ENCODE results near the gene PTPRN2.

PTPRN2 gene

GRCh38 chr7:157945401-157945800, 642.2 kb downstream of the PTPRN2 start:
- no peak overlapping the region for H3K9ac ChIP-seq (ENCODE audit: low read length)
- H3K4me3 ChIP-seq (ENCODE audit: low read length) = no peak overlapping the region
- DNase-seq = no peak
- H3K4me1 ChIP-seq (ENCODE audit: control insufficient read depth, low read depth, low read length) = no peaks in the 10 kb centered on the region
- no peaks in the 10 kb centered on the region for H3K27me3 ChIP-seq (ENCODE audit: insufficient read depth, low read length, poor library complexity)
- no peak overlapping the region for H4K8ac ChIP-seq (ENCODE audit: low read depth, low read length)
- H3K23ac ChIP-seq (ENCODE audit: low read length) = no peak overlapping the region
- H4K5ac ChIP-seq (ENCODE audit: low read length) = no peak overlapping the region
- no peak overlapping the region for H3K4ac ChIP-seq (ENCODE audit: low read depth, low read length)
- H3K56ac ChIP-seq (ENCODE audit: low read length) = no peak overlapping the region
- no peak overlapping the region for H3K18ac ChIP-seq (ENCODE audit: low read length)
- no peak overlapping the region for H2AK5ac ChIP-seq (ENCODE audit: low read length)
- WGBS (ENCODE audit: extremely low coverage, insufficient coverage, low lambda C conversion rate) = no CpG with 5 or more reads among the region's 19 CpGs
- no peaks in the 10 kb centered on the region for H3K79me2 ChIP-seq (ENCODE audit: control insufficient read depth, insufficient read depth, low read length)
- H3K79me1 ChIP-seq (ENCODE audit: low read length) = no peaks in the 10 kb centered on the region
- no peak overlapping the region for H2BK15ac ChIP-seq (replicated peaks; ENCODE audit: low read depth)
- H3K27ac ChIP-seq (ENCODE audit: low read depth, low read length) = no peak overlapping the region
- no peaks in the 10 kb centered on the region for H3K36me3 ChIP-seq (ENCODE audit: control insufficient read depth, insufficient read depth, low read length)
- H2BK120ac ChIP-seq (ENCODE audit: low read depth, low read length) = no peak overlapping the region
- H3K4me2 ChIP-seq (ENCODE audit: low read length) = no peak overlapping the region
- H2BK5ac ChIP-seq (ENCODE audit: low read length) = no peak overlapping the region

- H2BK120ac ChIP-seq (ENCODE audit: low read depth, low read length) = no peak overlapping the region
- no peaks in the 10 kb centered on the region for H3K79me2 ChIP-seq (ENCODE audit: control insufficient read depth, insufficient read depth, low read length)
- H3K79me1 ChIP-seq (ENCODE audit: low read length) = no peaks in the 10 kb centered on the region
- H3K4me2 ChIP-seq (ENCODE audit: low read length) = no peak overlapping the region
- no peak overlapping the region for H3K9ac ChIP-seq (ENCODE audit: low read length)
- no peak overlapping the region for H2AK5ac ChIP-seq (ENCODE audit: low read length)
- no peak overlapping the region for H2BK5ac ChIP-seq (ENCODE audit: low read length)
- no peak overlapping the region for H4K5ac ChIP-seq (ENCODE audit: low read length)
- no peak overlapping the region for H3K4me3 ChIP-seq (ENCODE audit: low read length)
- H3K56ac ChIP-seq (ENCODE audit: low read length) = no peak overlapping the region
- H3K23ac ChIP-seq (ENCODE audit: low read length) = no peak overlapping the region
- H3K27ac ChIP-seq (ENCODE audit: low read depth, low read length) = no peak overlapping the region
- no peak overlapping the region for H3K18ac ChIP-seq (ENCODE audit: low read length)
- H3K4me1 ChIP-seq (ENCODE audit: control insufficient read depth, low read depth, low read length) = no peaks in the 10 kb centered on the region
- no peaks in the 10 kb centered on the region for H3K27me3 ChIP-seq (ENCODE audit: insufficient read depth, low read length, poor library complexity)
- no peak overlapping the region for H2BK15ac ChIP-seq (replicated peaks; ENCODE audit: low read depth)
- WGBS (ENCODE audit: extremely low coverage, insufficient coverage, low lambda C conversion rate) = no CpG with 5 or more reads among the region's 10 CpGs
- no peak overlapping the region for H3K4ac ChIP-seq (ENCODE audit: low read depth, low read length)
- H3K36me3 ChIP-seq (ENCODE audit: control insufficient read depth, insufficient read depth, low read length) = no peaks in the 10 kb centered on the region
- DNase-seq = no peak
- H4K8ac ChIP-seq (ENCODE audit: low read depth, low read length) = no peak overlapping the region
Measured at GRCh38 chr7:157944734-157945291, 642.8 kb downstream of the PTPRN2 start.

DNA sequence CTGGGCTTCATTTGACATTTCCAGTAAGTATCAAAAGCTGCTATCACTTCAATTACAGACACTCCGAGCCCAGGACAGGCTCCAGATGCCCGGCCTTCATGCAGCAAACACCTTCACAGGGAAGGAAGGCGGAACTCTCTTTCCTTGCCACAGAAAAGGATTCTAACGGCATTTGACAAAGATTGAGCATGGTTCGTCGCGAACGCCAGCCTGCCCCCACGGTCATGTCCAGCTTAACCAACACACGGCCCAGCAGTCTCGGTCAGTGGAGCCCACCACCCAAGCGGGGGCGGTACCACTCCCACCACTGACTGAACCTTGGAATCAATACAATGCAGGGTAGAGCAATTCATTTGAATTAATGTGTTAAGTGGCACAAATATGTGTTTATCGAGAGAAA, 643.6 kb downstream of the PTPRN2 start:
- no peak overlapping the region for H2BK120ac ChIP-seq (ENCODE audit: low read depth, low read length)
- no CpG with 5 or more reads among the region's 14 CpGs for WGBS (ENCODE audit: extremely low coverage, insufficient coverage, low lambda C conversion rate)
- H3K4me3 ChIP-seq (ENCODE audit: low read length) = no peak overlapping the region
- H3K36me3 ChIP-seq (ENCODE audit: control insufficient read depth, insufficient read depth, low read length) = no peaks in the 10 kb centered on the region
- no peak overlapping the region for H3K4me2 ChIP-seq (ENCODE audit: low read length)
- H2AK5ac ChIP-seq (ENCODE audit: low read length) = no peak overlapping the region
- no peak overlapping the region for H4K8ac ChIP-seq (ENCODE audit: low read depth, low read length)
- no peaks in the 10 kb centered on the region for H3K4me1 ChIP-seq (ENCODE audit: control insufficient read depth, low read depth, low read length)
- H3K27ac ChIP-seq (ENCODE audit: low read depth, low read length) = no peak overlapping the region
- H3K27me3 ChIP-seq (ENCODE audit: insufficient read depth, low read length, poor library complexity) = no peaks in the 10 kb centered on the region
- DNase-seq = no peak
- H3K23ac ChIP-seq (ENCODE audit: low read length) = no peak overlapping the region
- no peak overlapping the region for H3K56ac ChIP-seq (ENCODE audit: low read length)
- H3K9ac ChIP-seq (ENCODE audit: low read length) = no peak overlapping the region
- H2BK15ac ChIP-seq (replicated peaks; ENCODE audit: low read depth) = no peak overlapping the region
- no peaks in the 10 kb centered on the region for H3K79me2 ChIP-seq (ENCODE audit: control insufficient read depth, insufficient read depth, low read length)
- H3K4ac ChIP-seq (ENCODE audit: low read depth, low read length) = no peak overlapping the region
- no peak overlapping the region for H3K18ac ChIP-seq (ENCODE audit: low read length)
- H4K5ac ChIP-seq (ENCODE audit: low read length) = no peak overlapping the region
- H2BK5ac ChIP-seq (ENCODE audit: low read length) = no peak overlapping the region
- no peaks in the 10 kb centered on the region for H3K79me1 ChIP-seq (ENCODE audit: low read length)

GRCh38 chr7:157943561-157943960, 644.1 kb downstream of the PTPRN2 start:
- no peak for DNase-seq
- no peak overlapping the region for H2AK5ac ChIP-seq (ENCODE audit: low read length)
- no peak overlapping the region for H3K23ac ChIP-seq (ENCODE audit: low read length)
- H3K9ac ChIP-seq (ENCODE audit: low read length) = no peak overlapping the region
- no peak overlapping the region for H3K4ac ChIP-seq (ENCODE audit: low read depth, low read length)
- no peak overlapping the region for H2BK5ac ChIP-seq (ENCODE audit: low read length)
- no peak overlapping the region for H2BK15ac ChIP-seq (replicated peaks; ENCODE audit: low read depth)
- H3K56ac ChIP-seq (ENCODE audit: low read length) = no peak overlapping the region
- no peaks in the 10 kb centered on the region for H3K79me2 ChIP-seq (ENCODE audit: control insufficient read depth, insufficient read depth, low read length)
- H3K4me3 ChIP-seq (ENCODE audit: low read length) = no peak overlapping the region
- H3K36me3 ChIP-seq (ENCODE audit: control insufficient read depth, insufficient read depth, low read length) = no peaks in the 10 kb centered on the region
- WGBS (ENCODE audit: extremely low coverage, insufficient coverage, low lambda C conversion rate) = no CpG with 5 or more reads among the region's 6 CpGs
- H3K4me1 ChIP-seq (ENCODE audit: control insufficient read depth, low read depth, low read length) = no peaks in the 10 kb centered on the region
- no peak overlapping the region for H2BK120ac ChIP-seq (ENCODE audit: low read depth, low read length)
- H3K27ac ChIP-seq (ENCODE audit: low read depth, low read length) = no peak overlapping the region
- no peak overlapping the region for H4K5ac ChIP-seq (ENCODE audit: low read length)
- no peak overlapping the region for H4K8ac ChIP-seq (ENCODE audit: low read depth, low read length)
- no peak overlapping the region for H3K4me2 ChIP-seq (ENCODE audit: low read length)
- H3K18ac ChIP-seq (ENCODE audit: low read length) = no peak overlapping the region
- H3K27me3 ChIP-seq (ENCODE audit: insufficient read depth, low read length, poor library complexity) = no peaks in the 10 kb centered on the region
- no peaks in the 10 kb centered on the region for H3K79me1 ChIP-seq (ENCODE audit: low read length)

GRCh38 chr7:157941210-157941609, 646.4 kb downstream of the PTPRN2 start:
- H3K27ac ChIP-seq (ENCODE audit: low read depth, low read length) = no peak overlapping the region
- H3K18ac ChIP-seq (ENCODE audit: low read length) = no peak overlapping the region
- H2BK5ac ChIP-seq (ENCODE audit: low read length) = no peak overlapping the region
- no peak overlapping the region for H2AK5ac ChIP-seq (ENCODE audit: low read length)
- no peak overlapping the region for H3K9ac ChIP-seq (ENCODE audit: low read length)
- no peaks in the 10 kb centered on the region for H3K4me1 ChIP-seq (ENCODE audit: control insufficient read depth, low read depth, low read length)
- H4K8ac ChIP-seq (ENCODE audit: low read depth, low read length) = no peak overlapping the region
- no peak overlapping the region for H2BK15ac ChIP-seq (replicated peaks; ENCODE audit: low read depth)
- WGBS (ENCODE audit: extremely low coverage, insufficient coverage, low lambda C conversion rate) = no CpG with 5 or more reads among the region's 4 CpGs
- no peaks in the 10 kb centered on the region for H3K27me3 ChIP-seq (ENCODE audit: insufficient read depth, low read length, poor library complexity)
- H4K5ac ChIP-seq (ENCODE audit: low read length) = no peak overlapping the region
- H3K36me3 ChIP-seq (ENCODE audit: control insufficient read depth, insufficient read depth, low read length) = no peaks in the 10 kb centered on the region
- H3K79me1 ChIP-seq (ENCODE audit: low read length) = no peaks in the 10 kb centered on the region
- H3K79me2 ChIP-seq (ENCODE audit: control insufficient read depth, insufficient read depth, low read length) = no peaks in the 10 kb centered on the region
- no peak overlapping the region for H3K4ac ChIP-seq (ENCODE audit: low read depth, low read length)
- H3K4me3 ChIP-seq (ENCODE audit: low read length) = no peak overlapping the region
- no peak overlapping the region for H3K56ac ChIP-seq (ENCODE audit: low read length)
- DNase-seq = no peak
- H2BK120ac ChIP-seq (ENCODE audit: low read depth, low read length) = no peak overlapping the region
- H3K4me2 ChIP-seq (ENCODE audit: low read length) = no peak overlapping the region
- H3K23ac ChIP-seq (ENCODE audit: low read length) = no peak overlapping the region

- Histone ChIP-seq H3K23ac (ENCODE audit: low read length) (no peak overlapping the region), H3K4me3 (ENCODE audit: low read length) (no peak overlapping the region), H3K79me2 (ENCODE audit: control insufficient read depth, insufficient read depth, low read length) (no peaks in the 10 kb centered on the region), H3K9ac (ENCODE audit: low read length) (no peak overlapping the region), H2BK15ac (replicated peaks; ENCODE audit: low read depth) (no peak overlapping the region), H2BK120ac (ENCODE audit: low read depth, low read length) (no peak overlapping the region), H2BK5ac (ENCODE audit: low read length) (no peak overlapping the region), H3K56ac (ENCODE audit: low read length) (no peak overlapping the region), H3K4ac (ENCODE audit: low read depth, low read length) (no peak overlapping the region), H3K27ac (ENCODE audit: low read depth, low read length) (no peak overlapping the region), H3K4me2 (ENCODE audit: low read length) (no peak overlapping the region), H3K27me3 (ENCODE audit: insufficient read depth, low read length, poor library complexity) (no peaks in the 10 kb centered on the region), H2AK5ac (ENCODE audit: low read length) (no peak overlapping the region), H3K79me1 (ENCODE audit: low read length) (no peaks in the 10 kb centered on the region), H4K5ac (ENCODE audit: low read length) (no peak overlapping the region), H3K4me1 (ENCODE audit: control insufficient read depth, low read depth, low read length) (no peaks in the 10 kb centered on the region), H3K18ac (ENCODE audit: low read length) (no peak overlapping the region), H4K8ac (ENCODE audit: low read depth, low read length) (no peak overlapping the region), H3K36me3 (ENCODE audit: control insufficient read depth, insufficient read depth, low read length) (no peaks in the 10 kb centered on the region)
- no peak for DNase-seq
- no CpG with 5 or more reads among the region's 7 CpGs for WGBS (ENCODE audit: extremely low coverage, insufficient coverage, low lambda C conversion rate)
Measured at GRCh38 chr7:157940497-157940896, 647.1 kb downstream of the PTPRN2 start.
